ENCODE measurements around the gene RDH13. TPM values are rescaled to one million over a fixed set of nuclear protein-coding genes. Genes with fewer than 3 reads are reported as not detected.
A peak's percentile ranks its signal among the peaks of the same experiment; 100 is the strongest.

RDH13 gene
- total RNA-seq, 1 experiment from 2014 or later: 31.1 TPM

GRCh38 chr19:55082020-55082851 lies 19.3 kb upstream of the RDH13 start:
- ChIA-PET RAD21 (ENCODE audit: low non-redundant PET in 1 of 2, low total read pairs in 2 of 2, uncharacterized antibody in 2 of 2, unreplicated experiment in 2 of 2) (no interaction called here), POLR2A (no interaction called here), CTCF (no interaction called here)
- H2AFZ ChIP-seq (ENCODE audit: low read depth, low read length, poor library complexity, severe bottlenecking): no peak overlapping the region
- intact Hi-C loops (cut with micrococcal nuclease): loop anchor here (5.0 kb wide), 1 partner anchor 75 kb away; the partner anchor contains the start of gene TNNI3
- ATAC-seq: no peak
- H3K27me3 ChIP-seq (ENCODE audit: insufficient read depth, low read length): no peaks in the 10 kb centered on the region
- H3K4me3 ChIP-seq (replicated peaks in 1 of 2; ENCODE audit: low read depth in 1 of 2, low read length in 2 of 2): no peak overlapping the region
- H3K27ac ChIP-seq (ENCODE audit: low read depth, low read length): peak overlapping the region; percentile 92; the same call in 1 of the 2 replicates
- no peaks in the 10 kb centered on the region for H3K9me2 ChIP-seq (ENCODE audit: insufficient read depth)
- H3K9ac ChIP-seq (ENCODE audit: low read length): no peak overlapping the region
- H3K4me1 ChIP-seq (ENCODE audit: control insufficient read depth in 1 of 2, insufficient read depth in 2 of 2, low read length in 2 of 2): peaks cover 8 to 34% of the 10 kb centered on the region in 2 experiments
- no peak for DNase-seq (ENCODE audit: low read depth, low spot score)
- BruUV-seq (replicated peaks): no TSS peak
- H3K36me3 ChIP-seq (ENCODE audit: control insufficient read depth in 1 of 2, insufficient read depth in 2 of 2, low read length in 2 of 2): peaks cover 0 to 3% of the 10 kb centered on the region in 2 experiments; a peak in 1 of 4 replicates
- no peaks in the 10 kb centered on the region; the same call in 1 of the 2 replicates for H3K79me2 ChIP-seq (ENCODE audit: insufficient read depth, low read length)
- H3K9me3 ChIP-seq (ENCODE audit: control insufficient read depth in 1 of 2, insufficient read depth in 1 of 2, low read depth in 1 of 2, low read length in 2 of 2): no peaks in the 10 kb centered on the region
- H3K4me2 ChIP-seq (ENCODE audit: low read length): peak overlapping the region; percentile 92
- H4K20me1 ChIP-seq (ENCODE audit: insufficient read depth): no peaks in the 10 kb centered on the region
- TF ChIP-seq SP1 (IDR thresholded peaks at IDR 0.05; ENCODE audit: low read depth): no peak
- no peak for TF ChIP-seq FOSL1 (IDR thresholded peaks at IDR 0.05; ENCODE audit: low read depth)

GRCh38 chr19:55081770-55082019 lies 18.7 kb upstream of the RDH13 start:
- Histone ChIP-seq H3K27me3 (ENCODE audit: insufficient read depth, low read length) (no peaks in the 10 kb centered on the region), H3K79me2 (ENCODE audit: insufficient read depth, low read length) (no peaks in the 10 kb centered on the region; the same call in 1 of the 2 replicates), H3K36me3 (ENCODE audit: control insufficient read depth in 1 of 2, insufficient read depth in 2 of 2, low read length in 2 of 2) (0 out of 4 replicates have a peak, but pooled peaks cover 0 to 3% of the 10 kb centered on the region in 2 experiments), H4K20me1 (ENCODE audit: insufficient read depth) (no peaks in the 10 kb centered on the region), H3K9me3 (ENCODE audit: control insufficient read depth in 1 of 2, insufficient read depth in 1 of 2, low read depth in 1 of 2, low read length in 2 of 2) (no peaks in the 10 kb centered on the region), H3K27ac (ENCODE audit: low read depth, low read length) (peak overlapping the region; percentile 92; the same call in 1 of the 2 replicates), H3K4me3 (replicated peaks in 1 of 2; ENCODE audit: low read depth in 1 of 2, low read length in 2 of 2) (no peak overlapping the region), H2AFZ (ENCODE audit: low read depth, low read length, poor library complexity, severe bottlenecking) (no peak overlapping the region), H3K4me1 (ENCODE audit: control insufficient read depth in 1 of 2, insufficient read depth in 2 of 2, low read length in 2 of 2) (peaks cover 8 to 40% of the 10 kb centered on the region in 2 experiments), H3K9ac (ENCODE audit: low read length) (no peak overlapping the region), H3K9me2 (ENCODE audit: insufficient read depth) (no peaks in the 10 kb centered on the region), H3K4me2 (ENCODE audit: low read length) (peak overlapping the region; percentile 92)
- ChIA-PET CTCF (no interaction called here), RAD21 (ENCODE audit: low non-redundant PET in 1 of 2, low total read pairs in 2 of 2, uncharacterized antibody in 2 of 2, unreplicated experiment in 2 of 2) (no interaction called here), POLR2A (no interaction called here)
- intact Hi-C loops (cut with micrococcal nuclease): loop anchor here (2.0 to 5.0 kb wide), 2 partner anchors 35 to 76 kb away; partner anchors contain the start of genes PPP1R12C and TNNI3
- no peak for TF ChIP-seq EZH2 (IDR thresholded peaks at IDR 0.05)
- BruUV-seq (replicated peaks): no TSS peak
- DNase-seq (ENCODE audit: low read depth, low spot score) (no peak), ATAC-seq (no peak)

All from HCT116 (cell line).